SH-SY5Y (cell line): Measurements from ENCODE around the gene MCU.

Experiments
- GATA2 ChIP-seq: IDR thresholded peaks from 2 replicates; pipeline ENCODE4 v1.6.1; 2011; ENCODE audit warnings: mild to moderate bottlenecking, low read depth, low read length
- GATA3 ChIP-seq: IDR thresholded peaks from 2 replicates; pipeline ENCODE4 v1.6.1; 2011; ENCODE audit warnings: low read depth, mild to moderate bottlenecking, low read length, moderate library complexity

GRCh38 chr10:72904806-72905205 lies 212.9 kb downstream of the MCU start:
- no peak for TF ChIP-seq GATA3
- TF ChIP-seq GATA2 = no peak
